Measurements from ENCODE around the gene SIN3A.

DNA sequence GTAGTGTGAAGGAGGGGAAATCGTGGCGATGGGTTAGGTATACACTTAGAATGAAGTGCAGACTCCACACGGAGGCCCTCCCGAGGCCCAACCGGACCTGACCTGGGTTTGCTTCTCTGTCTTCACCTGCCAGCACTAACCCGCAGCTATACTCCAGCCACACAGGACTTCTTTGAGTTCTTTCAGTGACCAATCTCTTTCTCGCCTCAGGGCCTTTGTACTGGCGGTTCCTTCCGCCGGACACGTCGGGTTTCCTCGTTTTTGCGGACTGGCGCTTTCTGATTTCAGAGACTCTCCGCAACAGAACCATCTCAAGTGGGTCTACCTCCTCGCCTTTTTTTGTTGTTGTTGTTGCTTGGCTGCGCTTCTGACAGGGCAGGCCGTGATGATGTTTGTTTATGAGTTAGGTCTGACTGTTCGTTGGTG, 104.7 kb downstream of the SIN3A start, which contains the start of gene NEIL1:
- TF ChIP-seq TCF12 (IDR thresholded peaks at IDR 0.05; ENCODE audit: low read depth) (no peak), EP300 (IDR thresholded peaks at IDR 0.05; ENCODE audit: borderline replicate concordance) (no peak), FOXM1 (IDR thresholded peaks at IDR 0.05; ENCODE audit: borderline replicate concordance, low read depth) (no peak), YY1 (IDR thresholded peaks at IDR 0.05; ENCODE audit: low read depth) (no peak), TAF1 (IDR thresholded peaks at IDR 0.05; ENCODE audit: low read depth) (no peak), CEBPB (IDR thresholded peaks at IDR 0.05) (no peak), NFIC (IDR thresholded peaks at IDR 0.05) (no peak), RAD21 (IDR thresholded peaks at IDR 0.05; ENCODE audit: low read depth) (no peak), ZBTB7A (IDR thresholded peaks at IDR 0.05; ENCODE audit: low read depth) (no peak)
- TF ChIP-seq, protein P1, sequence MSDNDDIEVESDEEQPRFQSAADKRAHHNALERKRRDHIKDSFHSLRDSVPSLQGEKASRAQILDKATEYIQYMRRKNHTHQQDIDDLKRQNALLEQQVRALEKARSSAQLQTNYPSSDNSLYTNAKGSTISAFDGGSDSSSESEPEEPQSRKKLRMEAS (IDR thresholded peaks at IDR 0.05) = no peak
- TF ChIP-seq, protein P2, sequence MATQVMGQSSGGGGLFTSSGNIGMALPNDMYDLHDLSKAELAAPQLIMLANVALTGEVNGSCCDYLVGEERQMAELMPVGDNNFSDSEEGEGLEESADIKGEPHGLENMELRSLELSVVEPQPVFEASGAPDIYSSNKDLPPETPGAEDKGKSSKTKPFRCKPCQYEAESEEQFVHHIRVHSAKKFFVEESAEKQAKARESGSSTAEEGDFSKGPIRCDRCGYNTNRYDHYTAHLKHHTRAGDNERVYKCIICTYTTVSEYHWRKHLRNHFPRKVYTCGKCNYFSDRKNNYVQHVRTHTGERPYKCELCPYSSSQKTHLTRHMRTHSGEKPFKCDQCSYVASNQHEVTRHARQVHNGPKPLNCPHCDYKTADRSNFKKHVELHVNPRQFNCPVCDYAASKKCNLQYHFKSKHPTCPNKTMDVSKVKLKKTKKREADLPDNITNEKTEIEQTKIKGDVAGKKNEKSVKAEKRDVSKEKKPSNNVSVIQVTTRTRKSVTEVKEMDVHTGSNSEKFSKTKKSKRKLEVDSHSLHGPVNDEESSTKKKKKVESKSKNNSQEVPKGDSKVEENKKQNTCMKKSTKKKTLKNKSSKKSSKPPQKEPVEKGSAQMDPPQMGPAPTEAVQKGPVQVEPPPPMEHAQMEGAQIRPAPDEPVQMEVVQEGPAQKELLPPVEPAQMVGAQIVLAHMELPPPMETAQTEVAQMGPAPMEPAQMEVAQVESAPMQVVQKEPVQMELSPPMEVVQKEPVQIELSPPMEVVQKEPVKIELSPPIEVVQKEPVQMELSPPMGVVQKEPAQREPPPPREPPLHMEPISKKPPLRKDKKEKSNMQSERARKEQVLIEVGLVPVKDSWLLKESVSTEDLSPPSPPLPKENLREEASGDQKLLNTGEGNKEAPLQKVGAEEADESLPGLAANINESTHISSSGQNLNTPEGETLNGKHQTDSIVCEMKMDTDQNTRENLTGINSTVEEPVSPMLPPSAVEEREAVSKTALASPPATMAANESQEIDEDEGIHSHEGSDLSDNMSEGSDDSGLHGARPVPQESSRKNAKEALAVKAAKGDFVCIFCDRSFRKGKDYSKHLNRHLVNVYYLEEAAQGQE (IDR thresholded peaks at IDR 0.05; ENCODE audit: low read depth) = no peak

Data from Ishikawa (cell line).